GM20000 (cell line): ENCODE results near the gene SLC9A3.
"Not testable (repeated sequence)": the region's sequence is repeated elsewhere in the genome, so short reads cannot be mapped to it uniquely, and the experiment has no call there.

Experiments
- DNase-seq: peaks from one replicate; pipeline ENCODE4 v3.0.0; 2012; ENCODE audit warnings: low spot score
- TF ChIP-seq, protein P1 (sequence below): IDR thresholded peaks from 2 replicates; pipeline ENCODE4 v1.5.1; 2012; ENCODE audit warnings: mild to moderate bottlenecking, control low read depth; ENCODE audit errors: extremely low read depth, missing control alignments

Gene SLC9A3

GRCh38 chr5:513216-514100, 10.8 kb downstream of the SLC9A3 start:
- DNase-seq = no peak
- TF ChIP-seq, protein P1, sequence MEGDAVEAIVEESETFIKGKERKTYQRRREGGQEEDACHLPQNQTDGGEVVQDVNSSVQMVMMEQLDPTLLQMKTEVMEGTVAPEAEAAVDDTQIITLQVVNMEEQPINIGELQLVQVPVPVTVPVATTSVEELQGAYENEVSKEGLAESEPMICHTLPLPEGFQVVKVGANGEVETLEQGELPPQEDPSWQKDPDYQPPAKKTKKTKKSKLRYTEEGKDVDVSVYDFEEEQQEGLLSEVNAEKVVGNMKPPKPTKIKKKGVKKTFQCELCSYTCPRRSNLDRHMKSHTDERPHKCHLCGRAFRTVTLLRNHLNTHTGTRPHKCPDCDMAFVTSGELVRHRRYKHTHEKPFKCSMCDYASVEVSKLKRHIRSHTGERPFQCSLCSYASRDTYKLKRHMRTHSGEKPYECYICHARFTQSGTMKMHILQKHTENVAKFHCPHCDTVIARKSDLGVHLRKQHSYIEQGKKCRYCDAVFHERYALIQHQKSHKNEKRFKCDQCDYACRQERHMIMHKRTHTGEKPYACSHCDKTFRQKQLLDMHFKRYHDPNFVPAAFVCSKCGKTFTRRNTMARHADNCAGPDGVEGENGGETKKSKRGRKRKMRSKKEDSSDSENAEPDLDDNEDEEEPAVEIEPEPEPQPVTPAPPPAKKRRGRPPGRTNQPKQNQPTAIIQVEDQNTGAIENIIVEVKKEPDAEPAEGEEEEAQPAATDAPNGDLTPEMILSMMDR = no peak

- TF ChIP-seq, protein P1 = no peak
- DNase-seq = no peak
These were observed 12.8 kb downstream of the SLC9A3 start for GRCh38 chr5:511476-511875.

- DNase-seq = no peak
- TF ChIP-seq, protein P1 = no peak
These were observed 13.7 kb downstream of the SLC9A3 start for GRCh38 chr5:510521-510920.

GRCh38 chr5:509611-510185, 14.6 kb downstream of the SLC9A3 start:
- DNase-seq = no peak
- TF ChIP-seq, protein P1 = no peak

DNA sequence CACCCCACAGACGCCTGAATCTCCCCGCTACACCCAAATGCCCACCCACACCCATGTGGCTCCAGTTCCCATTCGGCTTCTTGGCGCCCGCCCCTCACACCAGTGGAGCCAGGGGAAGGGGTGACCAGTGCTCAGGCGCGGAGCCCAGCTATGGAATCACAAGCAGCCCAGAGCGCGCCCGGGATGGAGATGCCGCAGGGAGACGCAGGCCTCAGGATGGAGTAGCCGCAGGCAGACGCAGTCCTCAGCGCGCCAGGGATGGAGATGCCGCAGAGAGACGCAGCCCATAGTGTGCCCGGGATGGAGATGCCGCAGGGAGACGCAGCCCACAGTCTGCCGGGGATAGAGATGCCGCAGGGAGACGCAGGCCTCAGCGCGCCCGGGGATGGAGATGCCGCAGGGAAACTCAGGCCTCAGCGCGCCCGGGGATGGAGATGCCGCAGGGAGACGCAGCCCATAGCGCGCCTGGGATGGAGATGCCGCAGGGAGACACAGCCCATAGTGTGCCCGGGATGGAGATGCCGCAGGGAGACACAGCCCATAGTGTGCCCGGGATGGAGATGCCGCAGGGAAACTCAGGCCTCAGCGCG, 16.2 kb downstream of the SLC9A3 start:
- not testable (repeated sequence) for DNase-seq

GRCh38 chr5:505951-506525, 18.2 kb downstream of the SLC9A3 start:
- DNase-seq = no peak
- TF ChIP-seq, protein P1 = no peak

DNA sequence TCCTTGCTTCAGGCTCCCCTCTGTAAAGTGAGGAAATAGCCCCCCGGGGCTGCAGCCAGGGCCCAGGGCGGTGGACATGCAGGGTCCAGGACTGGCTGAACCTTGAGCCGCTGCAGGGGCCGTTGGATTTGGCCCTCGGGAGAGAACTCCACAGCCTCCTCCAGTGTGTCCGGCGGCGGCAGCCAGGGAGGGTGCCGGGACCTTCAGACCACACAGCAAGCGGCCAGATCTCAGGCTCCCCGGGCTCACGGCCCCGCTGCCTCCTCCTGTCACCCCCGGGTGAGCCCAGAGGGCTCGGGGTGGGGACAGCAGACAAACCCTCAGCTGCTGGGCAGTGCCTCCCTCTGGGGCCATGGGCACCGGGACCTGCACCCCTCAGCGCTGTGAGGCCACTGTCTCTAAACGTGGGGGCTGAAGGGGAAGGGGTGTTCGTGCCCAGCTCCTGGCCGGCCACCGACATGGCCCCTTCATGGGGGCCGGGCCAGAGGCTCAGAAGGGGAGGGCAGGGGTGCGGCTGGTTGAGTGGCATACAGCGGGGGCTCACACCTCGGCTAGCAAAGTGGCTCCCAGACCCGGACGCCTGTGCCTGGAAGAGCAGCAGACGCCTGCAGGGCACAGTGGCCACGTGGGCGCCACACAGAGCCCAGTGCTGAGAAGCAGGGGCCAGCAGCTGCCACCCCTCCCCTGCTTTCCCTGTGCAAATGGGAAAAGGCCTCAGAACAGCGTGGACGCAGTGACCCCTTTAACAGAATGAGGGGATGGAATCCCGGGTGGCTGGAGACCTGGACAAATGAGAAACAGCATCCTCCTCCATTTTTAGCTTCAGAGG, 19.7 kb downstream of the SLC9A3 start:
- TF ChIP-seq, protein P1 = no peak
- DNase-seq = no peak
